ENCODE data around the gene DESI1.

DNA sequence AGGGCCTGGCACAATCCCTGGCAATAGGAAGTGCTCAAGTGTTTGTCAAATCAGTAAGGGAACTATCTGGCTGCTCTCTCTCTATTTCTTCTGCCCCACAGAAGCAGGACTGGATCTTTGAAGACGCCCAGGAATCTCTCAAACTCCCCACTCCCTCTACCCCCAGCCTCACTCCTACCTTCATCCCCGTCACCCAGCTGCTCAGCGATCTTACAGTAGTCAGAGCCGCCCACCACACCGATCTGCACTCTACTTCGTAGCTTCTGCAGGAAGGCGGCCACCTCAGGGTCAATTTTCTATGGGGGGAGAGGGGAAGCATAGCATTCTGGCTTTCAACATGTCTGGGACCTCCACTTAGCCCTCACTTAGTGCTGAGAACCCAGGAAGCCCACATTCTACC, 34.9 kb downstream of the DESI1 start:
- TF ChIP-seq EZH2 (IDR thresholded peaks at IDR 0.05; ENCODE audit: borderline replicate concordance, low read length) = no peak
- TF ChIP-seq, protein P1, sequence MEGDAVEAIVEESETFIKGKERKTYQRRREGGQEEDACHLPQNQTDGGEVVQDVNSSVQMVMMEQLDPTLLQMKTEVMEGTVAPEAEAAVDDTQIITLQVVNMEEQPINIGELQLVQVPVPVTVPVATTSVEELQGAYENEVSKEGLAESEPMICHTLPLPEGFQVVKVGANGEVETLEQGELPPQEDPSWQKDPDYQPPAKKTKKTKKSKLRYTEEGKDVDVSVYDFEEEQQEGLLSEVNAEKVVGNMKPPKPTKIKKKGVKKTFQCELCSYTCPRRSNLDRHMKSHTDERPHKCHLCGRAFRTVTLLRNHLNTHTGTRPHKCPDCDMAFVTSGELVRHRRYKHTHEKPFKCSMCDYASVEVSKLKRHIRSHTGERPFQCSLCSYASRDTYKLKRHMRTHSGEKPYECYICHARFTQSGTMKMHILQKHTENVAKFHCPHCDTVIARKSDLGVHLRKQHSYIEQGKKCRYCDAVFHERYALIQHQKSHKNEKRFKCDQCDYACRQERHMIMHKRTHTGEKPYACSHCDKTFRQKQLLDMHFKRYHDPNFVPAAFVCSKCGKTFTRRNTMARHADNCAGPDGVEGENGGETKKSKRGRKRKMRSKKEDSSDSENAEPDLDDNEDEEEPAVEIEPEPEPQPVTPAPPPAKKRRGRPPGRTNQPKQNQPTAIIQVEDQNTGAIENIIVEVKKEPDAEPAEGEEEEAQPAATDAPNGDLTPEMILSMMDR (IDR thresholded peaks at IDR 0.05; ENCODE audit: low read length) = no peak
